Stimulated activated CD8-positive, alpha-beta memory T cell treated with anti-CD3 and anti-CD28 coated beads, Interleukin-15, amount 100 ng/mL, for 24 hours (primary cell): ENCODE measurements around the gene RILPL1.
"Not testable (repeated sequence)": the region's sequence is repeated elsewhere in the genome, so short reads cannot be mapped to it uniquely, and the experiment has no call there.

Experiments used
- DNase-seq: peaks from one replicate; pipeline ENCODE4 v3.0.0-alpha.2; 2020; ENCODE audit warnings: low read depth

Gene RILPL1

GRCh38 chr12:123533672-123534643 lies at the start of gene RILPL1:
Gene RILPL1 (minus strand): TSS chr12:123533719. CDS start chr12:123533482, 237 bp downstream.
- peak; percentile 18 for DNase-seq

GRCh38 chr12:123580772-123581171 lies 47.3 kb upstream of the RILPL1 start:
- no peak for DNase-seq

- not testable (repeated sequence) for DNase-seq
Observed at GRCh38 chr12:123578829-123579228, 45.3 kb upstream of the RILPL1 start.

- DNase-seq: no peak
Observed at GRCh38 chr12:123578243-123578642, 44.7 kb upstream of the RILPL1 start.

- no peak for DNase-seq
Observed at GRCh38 chr12:123576611-123577010, 43.1 kb upstream of the RILPL1 start.

- DNase-seq: no peak
Observed at GRCh38 chr12:123573870-123574269, 40.4 kb upstream of the RILPL1 start.

GRCh38 chr12:123572391-123572790 lies 38.9 kb upstream of the RILPL1 start:
- no peak for DNase-seq

- DNase-seq: no peak
Observed at GRCh38 chr12:123571343-123571813, 37.9 kb upstream of the RILPL1 start.

- DNase-seq: no peak
Observed at GRCh38 chr12:123559468-123559867, 25.9 kb upstream of the RILPL1 start.

- not testable (repeated sequence) for DNase-seq
Observed at GRCh38 chr12:123558487-123558886, 25.0 kb upstream of the RILPL1 start.

GRCh38 chr12:123554843-123555242 lies 21.3 kb upstream of the RILPL1 start:
- not testable (repeated sequence) for DNase-seq

- DNase-seq: not testable (repeated sequence)
Observed at GRCh38 chr12:123554136-123554535, 20.6 kb upstream of the RILPL1 start.

GRCh38 chr12:123550700-123551099 lies 17.2 kb upstream of the RILPL1 start:
- no peak for DNase-seq

GRCh38 chr12:123548107-123548506 lies 14.6 kb upstream of the RILPL1 start:
- DNase-seq: no peak

GRCh38 chr12:123546281-123546680 lies 12.8 kb upstream of the RILPL1 start:
- no peak for DNase-seq

GRCh38 chr12:123543541-123543940 lies 10.0 kb upstream of the RILPL1 start:
- DNase-seq: no peak

- DNase-seq: no peak
Observed at GRCh38 chr12:123540899-123541662, 7.6 kb upstream of the RILPL1 start.

GRCh38 chr12:123535952-123536351 lies 2.4 kb upstream of the RILPL1 start:
- not testable (repeated sequence) for DNase-seq

GRCh38 chr12:123532808-123533649 lies 490 bp downstream of the RILPL1 start:
- no peak for DNase-seq

- no peak for DNase-seq
Observed at GRCh38 chr12:123532019-123532418, 1.5 kb downstream of the RILPL1 start.

- no peak for DNase-seq
Observed at GRCh38 chr12:123531091-123531490, 2.4 kb downstream of the RILPL1 start.

- DNase-seq: no peak
Observed at GRCh38 chr12:123530668-123531067, 2.9 kb downstream of the RILPL1 start.
